Measurements from ENCODE around the gene AGPAT1.

AGPAT1 gene, protein sequence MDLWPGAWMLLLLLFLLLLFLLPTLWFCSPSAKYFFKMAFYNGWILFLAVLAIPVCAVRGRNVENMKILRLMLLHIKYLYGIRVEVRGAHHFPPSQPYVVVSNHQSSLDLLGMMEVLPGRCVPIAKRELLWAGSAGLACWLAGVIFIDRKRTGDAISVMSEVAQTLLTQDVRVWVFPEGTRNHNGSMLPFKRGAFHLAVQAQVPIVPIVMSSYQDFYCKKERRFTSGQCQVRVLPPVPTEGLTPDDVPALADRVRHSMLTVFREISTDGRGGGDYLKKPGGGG

GRCh38 chr6:32175711-32176475 is at the start of gene AGPAT1:
AGPAT1 (minus strand) TSS chr6:32176084; CDS start chr6:32171496, 4,588 bp downstream.
- peak within 1 kb of the TSS; percentile 87 for H3K4me3 ChIP-seq (ENCODE audit: insufficient read length, low read depth)
- H3K9me3 ChIP-seq (ENCODE audit: insufficient read depth, low read length) = no peaks in the 10 kb centered on the region
- TF ChIP-seq YY1 (IDR thresholded peaks at IDR 0.05; ENCODE audit: insufficient read depth, insufficient read length) = no peak
- no peak for TF ChIP-seq ZNF274 (IDR thresholded peaks at IDR 0.05; ENCODE audit: low read depth, low read length)
- TF ChIP-seq SUZ12 (IDR thresholded peaks at IDR 0.05; ENCODE audit: extremely low read depth, insufficient read depth, insufficient read length) = no peak
- H3K36me3 ChIP-seq (ENCODE audit: insufficient read depth, insufficient read length, low read length) = peaks cover 39% of the 10 kb centered on the region
- H3K27me3 ChIP-seq (ENCODE audit: insufficient read depth, insufficient read length) = no peaks in the 10 kb centered on the region
- peak; percentile 89 for DNase-seq (ENCODE audit: low read depth, low spot score)
- H3K9ac ChIP-seq (ENCODE audit: insufficient read length, low read depth) = peak within 1 kb of the TSS; percentile 95
- H3K4me1 ChIP-seq (ENCODE audit: insufficient read depth, insufficient read length) = no peaks in the 10 kb centered on the region

DNA sequence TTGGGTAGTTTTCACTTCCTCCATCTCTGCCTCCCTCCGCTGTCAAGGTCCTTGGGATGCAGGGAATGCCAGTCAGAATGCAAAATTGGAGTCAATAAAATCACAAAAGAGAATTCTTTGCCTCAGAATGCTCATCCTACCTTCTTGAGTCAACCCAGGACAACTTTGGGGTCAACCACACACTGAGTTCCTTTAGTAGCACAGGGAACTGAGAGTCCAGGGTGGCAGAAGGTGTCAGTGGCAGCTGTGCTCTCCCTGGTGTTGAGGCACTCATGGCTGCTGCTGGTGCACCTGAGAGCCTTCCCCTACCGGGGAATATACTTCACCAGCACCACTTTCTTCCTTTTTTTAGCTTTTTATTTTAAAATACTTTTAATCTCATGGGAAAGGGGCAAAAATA is 48.8 kb upstream of the AGPAT1 start:
- no peaks in the 10 kb centered on the region for H3K27me3 ChIP-seq (ENCODE audit: insufficient read depth, insufficient read length)
- no peaks in the 10 kb centered on the region for H3K36me3 ChIP-seq (ENCODE audit: insufficient read depth, insufficient read length, low read length)
- no peak overlapping the region for H3K9ac ChIP-seq (ENCODE audit: insufficient read length, low read depth)
- H3K4me1 ChIP-seq (ENCODE audit: insufficient read depth, insufficient read length) = no peaks in the 10 kb centered on the region
- DNase-seq (ENCODE audit: low read depth, low spot score) = no peak
- no peak for TF ChIP-seq ZNF274 (IDR thresholded peaks at IDR 0.05; ENCODE audit: low read depth, low read length)
- TF ChIP-seq YY1 (IDR thresholded peaks at IDR 0.05; ENCODE audit: insufficient read depth, insufficient read length) = no peak
- no peak for TF ChIP-seq SUZ12 (IDR thresholded peaks at IDR 0.05; ENCODE audit: extremely low read depth, insufficient read depth, insufficient read length)
- no peaks in the 10 kb centered on the region for H3K9me3 ChIP-seq (ENCODE audit: insufficient read depth, low read length)
- H3K4me3 ChIP-seq (ENCODE audit: insufficient read length, low read depth) = no peak overlapping the region

- TF ChIP-seq YY1 (IDR thresholded peaks at IDR 0.05; ENCODE audit: insufficient read depth, insufficient read length) (no peak), SUZ12 (IDR thresholded peaks at IDR 0.05; ENCODE audit: extremely low read depth, insufficient read depth, insufficient read length) (no peak), ZNF274 (IDR thresholded peaks at IDR 0.05; ENCODE audit: low read depth, low read length) (no peak)
- Histone ChIP-seq H3K4me1 (ENCODE audit: insufficient read depth, insufficient read length) (no peaks in the 10 kb centered on the region), H3K4me3 (ENCODE audit: insufficient read length, low read depth) (no peak within 1 kb of the TSS), H3K9ac (ENCODE audit: insufficient read length, low read depth) (no peak within 1 kb of the TSS), H3K9me3 (ENCODE audit: insufficient read depth, low read length) (no peaks in the 10 kb centered on the region), H3K36me3 (ENCODE audit: insufficient read depth, insufficient read length, low read length) (no peaks in the 10 kb centered on the region), H3K27me3 (ENCODE audit: insufficient read depth, insufficient read length) (no peaks in the 10 kb centered on the region)
- no peak for DNase-seq (ENCODE audit: low read depth, low spot score)
Observed at GRCh38 chr6:32223258-32224235, 47.7 kb upstream of the AGPAT1 start, which contains the start of gene NOTCH4. NOTCH4 (minus strand) TSS chr6:32224067; CDS start chr6:32223928, 139 bp downstream.

- no peak for TF ChIP-seq ZNF274 (IDR thresholded peaks at IDR 0.05; ENCODE audit: low read depth, low read length)
- no peak for TF ChIP-seq YY1 (IDR thresholded peaks at IDR 0.05; ENCODE audit: insufficient read depth, insufficient read length)
- no peak for TF ChIP-seq SUZ12 (IDR thresholded peaks at IDR 0.05; ENCODE audit: extremely low read depth, insufficient read depth, insufficient read length)
- Histone ChIP-seq H3K27me3 (ENCODE audit: insufficient read depth, insufficient read length) (no peaks in the 10 kb centered on the region), H3K9me3 (ENCODE audit: insufficient read depth, low read length) (no peaks in the 10 kb centered on the region), H3K9ac (ENCODE audit: insufficient read length, low read depth) (no peak overlapping the region), H3K4me3 (ENCODE audit: insufficient read length, low read depth) (no peak overlapping the region), H3K36me3 (ENCODE audit: insufficient read depth, insufficient read length, low read length) (no peaks in the 10 kb centered on the region), H3K4me1 (ENCODE audit: insufficient read depth, insufficient read length) (no peaks in the 10 kb centered on the region)
- no peak for DNase-seq (ENCODE audit: low read depth, low spot score)
Observed at GRCh38 chr6:32222333-32223230, 46.7 kb upstream of the AGPAT1 start.

GRCh38 chr6:32220021-32220420 is 44.1 kb upstream of the AGPAT1 start:
- DNase-seq (ENCODE audit: low read depth, low spot score) = no peak
- Histone ChIP-seq H3K4me1 (ENCODE audit: insufficient read depth, insufficient read length) (no peaks in the 10 kb centered on the region), H3K36me3 (ENCODE audit: insufficient read depth, insufficient read length, low read length) (no peaks in the 10 kb centered on the region), H3K27me3 (ENCODE audit: insufficient read depth, insufficient read length) (no peaks in the 10 kb centered on the region), H3K9me3 (ENCODE audit: insufficient read depth, low read length) (no peaks in the 10 kb centered on the region), H3K4me3 (ENCODE audit: insufficient read length, low read depth) (no peak overlapping the region), H3K9ac (ENCODE audit: insufficient read length, low read depth) (no peak overlapping the region)
- TF ChIP-seq ZNF274 (IDR thresholded peaks at IDR 0.05; ENCODE audit: low read depth, low read length) (no peak), SUZ12 (IDR thresholded peaks at IDR 0.05; ENCODE audit: extremely low read depth, insufficient read depth, insufficient read length) (no peak), YY1 (IDR thresholded peaks at IDR 0.05; ENCODE audit: insufficient read depth, insufficient read length) (no peak)

DNA sequence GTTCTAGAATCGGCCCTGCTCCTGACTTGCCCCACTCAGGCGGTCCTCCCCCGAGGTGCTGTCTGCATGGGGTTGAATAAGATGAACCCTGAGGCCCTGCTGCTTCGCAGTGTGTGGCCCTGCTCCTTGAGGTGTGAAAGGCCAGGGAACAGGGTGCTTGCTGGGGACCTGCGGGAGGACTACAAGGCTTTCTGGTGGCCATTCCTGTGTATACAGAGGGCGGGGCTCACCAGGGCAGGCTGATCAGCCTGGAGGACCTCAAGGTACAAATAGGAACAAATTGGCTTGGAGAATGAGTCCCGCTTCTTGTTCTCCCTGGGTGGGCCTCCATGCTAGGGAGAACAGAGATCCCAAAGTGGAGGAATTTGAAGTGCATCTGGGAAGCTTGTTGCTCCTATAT is 42.3 kb upstream of the AGPAT1 start:
- no peaks in the 10 kb centered on the region for H3K4me1 ChIP-seq (ENCODE audit: insufficient read depth, insufficient read length)
- TF ChIP-seq YY1 (IDR thresholded peaks at IDR 0.05; ENCODE audit: insufficient read depth, insufficient read length) = no peak
- no peak for TF ChIP-seq ZNF274 (IDR thresholded peaks at IDR 0.05; ENCODE audit: low read depth, low read length)
- TF ChIP-seq SUZ12 (IDR thresholded peaks at IDR 0.05; ENCODE audit: extremely low read depth, insufficient read depth, insufficient read length) = no peak
- DNase-seq (ENCODE audit: low read depth, low spot score) = no peak
- H3K27me3 ChIP-seq (ENCODE audit: insufficient read depth, insufficient read length) = no peaks in the 10 kb centered on the region
- H3K9ac ChIP-seq (ENCODE audit: insufficient read length, low read depth) = no peak overlapping the region
- H3K36me3 ChIP-seq (ENCODE audit: insufficient read depth, insufficient read length, low read length) = no peaks in the 10 kb centered on the region
- H3K9me3 ChIP-seq (ENCODE audit: insufficient read depth, low read length) = no peaks in the 10 kb centered on the region
- no peak overlapping the region for H3K4me3 ChIP-seq (ENCODE audit: insufficient read length, low read depth)
